ENCODE measurements around the gene PALM. TPM values are rescaled to one million over a fixed set of nuclear protein-coding genes. Genes with fewer than 3 reads are reported as not detected.
"Not testable (repeated sequence)": the region's sequence is repeated elsewhere in the genome, so short reads cannot be mapped to it uniquely, and the experiment has no call there.

PALM gene
- total and polyA plus RNA-seq, 7 donors: 4.9 to 17.9 (median 9.5) TPM

DNA sequence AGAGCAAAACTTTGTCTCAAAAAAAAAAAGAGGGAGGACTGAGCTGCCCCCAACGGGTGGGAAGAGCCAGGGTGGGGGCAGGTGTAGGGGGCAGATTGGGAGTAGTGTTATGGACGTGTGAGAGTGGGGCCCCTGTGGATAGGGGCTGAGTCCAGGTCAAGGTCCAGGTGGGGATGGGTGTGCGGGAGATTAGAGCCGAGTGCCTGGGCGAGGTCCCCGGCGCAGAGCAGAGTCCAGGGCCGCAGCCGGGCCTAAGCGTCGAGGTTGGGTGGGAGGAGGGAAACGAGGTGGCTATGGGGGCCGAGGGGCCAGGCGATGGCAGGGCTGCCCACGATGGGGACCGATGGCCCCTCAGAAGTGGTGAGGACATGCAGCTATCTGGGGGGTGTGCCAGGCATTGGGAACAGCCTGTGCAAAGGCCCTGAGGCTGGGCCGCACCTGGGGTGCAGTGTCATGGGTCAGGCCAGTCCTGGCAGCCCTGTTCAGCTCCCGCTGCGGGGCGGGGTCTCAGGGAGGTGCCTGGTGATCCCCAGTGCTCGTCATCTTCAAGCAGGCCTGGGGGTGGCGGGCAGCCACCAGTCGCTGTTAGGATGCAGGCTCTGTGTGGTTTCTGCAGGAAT is 29.9 kb downstream of the PALM start:
- DNase-seq (no peak), ATAC-seq (no peak)
- Histone ChIP-seq H3K4me1 (no peaks in the 10 kb centered on the region), H3K9me3 (no peaks in the 10 kb centered on the region), H3K27ac (no peak overlapping the region), H3K4me3 (no peak overlapping the region), H3K36me3 (ENCODE audit: insufficient read depth in 1 of 2, low read depth in 1 of 2) (no peaks in the 10 kb centered on the region), H3K27me3 (ENCODE audit: insufficient read depth in 3 of 3, low read length in 2 of 3) (peaks cover 0 to 11% (median 4%) of the 10 kb centered on the region in 3 donors)
- TF ChIP-seq, protein P1, sequence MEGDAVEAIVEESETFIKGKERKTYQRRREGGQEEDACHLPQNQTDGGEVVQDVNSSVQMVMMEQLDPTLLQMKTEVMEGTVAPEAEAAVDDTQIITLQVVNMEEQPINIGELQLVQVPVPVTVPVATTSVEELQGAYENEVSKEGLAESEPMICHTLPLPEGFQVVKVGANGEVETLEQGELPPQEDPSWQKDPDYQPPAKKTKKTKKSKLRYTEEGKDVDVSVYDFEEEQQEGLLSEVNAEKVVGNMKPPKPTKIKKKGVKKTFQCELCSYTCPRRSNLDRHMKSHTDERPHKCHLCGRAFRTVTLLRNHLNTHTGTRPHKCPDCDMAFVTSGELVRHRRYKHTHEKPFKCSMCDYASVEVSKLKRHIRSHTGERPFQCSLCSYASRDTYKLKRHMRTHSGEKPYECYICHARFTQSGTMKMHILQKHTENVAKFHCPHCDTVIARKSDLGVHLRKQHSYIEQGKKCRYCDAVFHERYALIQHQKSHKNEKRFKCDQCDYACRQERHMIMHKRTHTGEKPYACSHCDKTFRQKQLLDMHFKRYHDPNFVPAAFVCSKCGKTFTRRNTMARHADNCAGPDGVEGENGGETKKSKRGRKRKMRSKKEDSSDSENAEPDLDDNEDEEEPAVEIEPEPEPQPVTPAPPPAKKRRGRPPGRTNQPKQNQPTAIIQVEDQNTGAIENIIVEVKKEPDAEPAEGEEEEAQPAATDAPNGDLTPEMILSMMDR (IDR thresholded peaks at IDR 0.05): no peak
- intact Hi-C loops (cut with DNase I): loop anchor here in 1 of 2 donors (10.0 kb wide), 1 partner anchor 154 kb away; the partner anchor contains the start of gene HCN2
- 86 to 90% (median 88%) methylated on average over 23 of the region's 23 CpGs for WGBS, 3 donors

DNA sequence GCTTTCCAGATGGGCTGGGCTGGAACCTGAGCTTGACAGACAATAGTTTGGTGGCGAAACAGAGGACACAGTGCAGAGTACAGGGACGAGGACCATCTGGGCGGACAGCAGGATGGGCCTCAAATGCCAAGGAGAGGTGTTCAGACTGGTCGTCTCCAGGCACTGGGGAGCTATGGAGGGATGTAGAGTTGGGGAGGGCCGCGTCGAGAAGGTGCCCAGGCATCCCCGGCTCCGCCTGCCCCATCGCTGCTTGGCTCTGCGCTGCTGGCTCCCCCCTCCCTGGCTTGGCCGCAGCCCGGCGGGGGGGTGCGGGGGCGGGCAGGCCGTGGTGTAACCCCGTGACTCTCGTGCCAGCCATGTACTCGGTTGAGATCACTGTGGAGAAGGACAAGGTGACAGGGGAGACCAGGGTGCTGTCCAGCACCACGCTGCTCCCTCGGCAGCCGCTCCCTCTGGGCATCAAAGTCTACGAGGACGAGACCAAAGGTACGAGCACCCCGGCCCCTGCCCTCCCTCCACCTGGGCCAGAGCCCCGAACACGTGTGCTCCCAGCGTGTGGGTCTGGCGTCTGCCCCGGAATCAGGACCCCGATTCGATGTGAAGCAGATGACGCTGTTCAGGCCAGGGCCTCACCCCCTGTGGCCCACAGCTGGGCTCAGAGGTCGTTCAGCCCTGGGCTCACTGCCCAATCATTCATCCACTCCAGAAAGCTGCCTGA is 31.4 kb downstream of the PALM start:
- 73 to 82% (median 76%) methylated on average over 28 to 36 of the region's 36 CpGs for WGBS, 3 donors
- Histone ChIP-seq H3K4me1 (no peaks in the 10 kb centered on the region), H3K9me3 (peaks cover 10% of the 10 kb centered on the region), H3K27ac (no peak overlapping the region), H3K36me3 (ENCODE audit: insufficient read depth in 1 of 2, low read depth in 1 of 2) (no peaks in the 10 kb centered on the region), H3K4me3 (no peak overlapping the region), H3K27me3 (ENCODE audit: insufficient read depth in 3 of 3, low read length in 2 of 3) (peaks cover 0 to 11% (median 6%) of the 10 kb centered on the region in 3 donors)
- intact Hi-C loops (cut with DNase I): loop anchor here in 1 of 2 donors (10.0 kb wide), 1 partner anchor 155 kb away; the partner anchor contains the start of gene HCN2
- ATAC-seq (no peak), DNase-seq (peak in 1 of 2 donors; percentile 44)
- TF ChIP-seq, protein P1 (IDR thresholded peaks at IDR 0.05): no peak

DNA sequence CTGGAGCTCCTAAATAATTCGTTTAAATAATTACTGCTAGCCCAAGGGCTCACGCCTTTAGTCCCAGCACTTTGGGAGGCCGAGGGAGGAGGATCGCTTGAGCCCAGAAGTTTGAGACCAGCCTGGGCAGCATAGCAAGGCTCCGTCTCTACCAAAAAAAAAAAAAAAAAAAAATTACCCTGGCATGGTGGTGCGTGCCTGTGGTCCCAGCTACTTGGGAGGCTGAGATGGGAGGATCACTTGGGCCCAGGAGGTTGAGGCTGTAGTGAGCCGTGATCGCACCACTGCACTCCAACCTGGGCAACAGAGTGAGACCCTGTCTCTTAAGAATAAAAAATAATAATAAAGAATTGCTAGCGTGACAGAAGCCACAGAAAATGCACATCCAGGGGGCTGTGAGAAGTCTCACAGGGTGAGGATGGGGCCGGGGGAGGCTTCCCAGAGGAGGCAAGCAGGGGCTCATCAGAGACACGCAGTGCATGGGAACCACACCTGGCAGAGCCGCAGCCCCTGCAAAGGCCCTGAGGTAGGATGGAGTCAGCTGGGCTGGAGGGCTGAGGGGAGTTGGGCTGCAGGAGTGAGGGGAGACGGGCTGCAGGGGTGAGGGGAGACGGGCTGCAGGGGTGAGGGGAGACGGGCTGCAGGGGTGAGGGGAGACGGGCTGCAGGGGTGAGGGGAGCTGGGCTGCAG is 32.2 kb downstream of the PALM start:
- DNase-seq; intact Hi-C loops (cut with DNase I): not testable (repeated sequence)
- WGBS, 3 donors: 81 to 84% (median 83%) methylated on average over 15 to 16 of the region's 16 CpGs

DNA sequence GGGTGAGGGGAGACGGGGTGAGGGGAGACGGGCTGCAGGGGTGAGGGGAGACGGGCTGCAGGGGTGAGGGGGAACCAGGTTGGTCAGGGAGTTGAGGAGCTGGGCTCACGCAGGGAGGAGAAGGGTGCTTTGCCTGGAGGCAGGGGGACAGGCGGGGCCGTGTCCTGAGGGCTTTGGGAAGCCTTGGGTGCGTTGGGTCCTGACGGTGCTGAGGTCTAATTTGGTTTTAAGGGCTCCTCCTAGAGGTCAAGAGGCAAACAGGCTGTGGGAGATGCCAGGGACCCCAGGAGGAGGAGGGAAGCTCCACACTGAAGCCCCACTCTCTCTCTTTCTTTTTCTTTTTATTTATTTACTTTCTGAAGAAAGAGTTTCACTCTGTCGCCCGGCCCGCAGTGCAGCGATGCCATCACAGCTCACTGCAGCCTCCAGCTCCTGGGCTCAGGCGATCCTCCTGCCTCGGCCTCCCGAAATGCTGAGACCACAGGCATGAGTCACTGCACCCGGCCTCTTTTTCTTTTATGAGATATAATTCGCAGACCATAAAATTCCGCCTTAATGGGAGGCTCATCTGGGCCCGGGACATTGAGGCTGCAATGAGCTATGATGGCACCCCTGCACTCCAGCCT is 32.9 kb downstream of the PALM start:
- no peaks in the 10 kb centered on the region for H3K36me3 ChIP-seq (ENCODE audit: insufficient read depth in 1 of 2, low read depth in 1 of 2)
- WGBS, 3 donors: 64 to 72% (median 70%) methylated on average over 16 to 17 of the region's 19 CpGs
- H3K9me3 ChIP-seq: peaks cover 10% of the 10 kb centered on the region
- H3K27ac ChIP-seq: no peak overlapping the region
- H3K27me3 ChIP-seq (ENCODE audit: insufficient read depth in 3 of 3, low read length in 2 of 3): peaks cover 0 to 11% (median 8%) of the 10 kb centered on the region in 3 donors
- intact Hi-C loops (cut with DNase I): no loop called here
- TF ChIP-seq, protein P1 (IDR thresholded peaks at IDR 0.05): no peak
- H3K4me3 ChIP-seq: no peak overlapping the region
- no peaks in the 10 kb centered on the region for H3K4me1 ChIP-seq
- ATAC-seq (no peak), DNase-seq (no peak)

More for the DNA sequence above, 32.2 kb downstream of the PALM start:
- H3K4me3 ChIP-seq; ATAC-seq; H3K36me3 ChIP-seq (ENCODE audit: insufficient read depth in 1 of 2, low read depth in 1 of 2); H3K27ac ChIP-seq; H3K9me3 ChIP-seq; H3K4me1 ChIP-seq: not testable (repeated sequence)
- H3K27me3 ChIP-seq (ENCODE audit: insufficient read depth in 3 of 3, low read length in 2 of 3): peaks cover 0 to 11% (median 6%) of the 10 kb centered on the region in 3 donors

All from psoas muscle (tissue), 8 donors.